Measurements from ENCODE around the gene IRF7.

GRCh38 chr11:611001-611996 lies 4.5 kb downstream of the IRF7 start:
- TF ChIP-seq CTCF (IDR thresholded peaks at IDR 0.05) (no peak), POLR2A (IDR thresholded peaks at IDR 0.05) (no peak)

All from heart left ventricle (tissue), 13 donors.